A673 (cell line): ENCODE results near the gene SENP6. TPM values are rescaled to one million over a fixed set of nuclear protein-coding genes. Genes with fewer than 3 reads are reported as not detected.

Experiments used
- BruUV-seq: library from RNA; stranded (reverse); fragments of 400-500 nt; replicated peaks from 2 replicates; lab custom pipeline; 2021; lab: Mats Ljungman, UMichigan
- CTCF ChIA-PET: fragments of 300-600 bp; sonication (Branson Sonifier 250); formaldehyde crosslinking; loops from one replicate; lab custom pipeline; 2022; ENCODE audit warnings: antibody characterized with exemption; lab: Charles Lee
- POLR2A ChIA-PET: fragments of 300-600 bp; sonication (Branson Sonifier 250); formaldehyde crosslinking; loops from one replicate; lab custom pipeline; 2022; ENCODE audit warnings: antibody characterized with exemption; ENCODE audit not compliant: low non-redundant PET; lab: Charles Lee
- DNase-seq: peaks from one replicate; pipeline ENCODE4 v3.0.0-alpha.2; 2015; ENCODE audit warnings: low spot score
- H3K27ac ChIP-seq: fragments of 200-600 bp; sonication (generic); 2 replicates; pipeline ENCODE4 v1.5.1; 2016; ENCODE audit warnings: mixed run types, low read depth, mild to moderate bottlenecking, mixed read lengths, antibody characterized with exemption, low read length; ENCODE audit not compliant: poor library complexity, severe bottlenecking
- H3K27me3 ChIP-seq: fragments of 200-600 bp; sonication (generic); replicated peaks from 2 replicates; pipeline ENCODE4 v1.6.1; 2017; ENCODE audit warnings: mixed run types, low read depth, mild to moderate bottlenecking, mixed read lengths, antibody characterized with exemption, low read length; ENCODE audit not compliant: insufficient read depth, poor library complexity
- H3K36me3 ChIP-seq: fragments of 200-600 bp; sonication (generic); 2 replicates; pipeline ENCODE4 v1.6.1; 2016; ENCODE audit warnings: mixed run types, mild to moderate bottlenecking, mixed read lengths, antibody characterized with exemption, low read length; ENCODE audit not compliant: insufficient read depth, poor library complexity, severe bottlenecking
- H3K4me1 ChIP-seq: fragments of 200-600 bp; sonication (generic); 2 replicates; pipeline ENCODE4 v1.6.1; 2017; ENCODE audit warnings: mixed run types, mild to moderate bottlenecking, mixed read lengths, antibody characterized with exemption, low read length; ENCODE audit not compliant: insufficient read depth, poor library complexity, severe bottlenecking
- H3K4me3 ChIP-seq: fragments of 200-600 bp; sonication (generic); 2 replicates; pipeline ENCODE4 v1.5.1; 2016; ENCODE audit warnings: low read depth, mixed run types, mild to moderate bottlenecking, mixed read lengths, low read length; ENCODE audit not compliant: poor library complexity, severe bottlenecking
- H3K9me3 ChIP-seq: fragments of 200-600 bp; sonication (generic); 2 replicates; pipeline ENCODE4 v1.6.1; 2016; ENCODE audit warnings: mixed run types, low read depth, mild to moderate bottlenecking, mixed read lengths, antibody characterized with exemption, low read length; ENCODE audit not compliant: poor library complexity, severe bottlenecking
- CTCF ChIP-seq: fragments of 300-800, 200-600 bp; sonication (generic); conservative IDR thresholded peaks from 2 replicates; pipeline ENCODE4 v1.5.1; 2017; ENCODE audit warnings: low read depth, mild to moderate bottlenecking, antibody characterized with exemption, low read length, moderate library complexity, mixed read lengths
- EZH2 ChIP-seq: fragments of 200-600 bp; sonication (generic); IDR thresholded peaks from 2 replicates; pipeline ENCODE4 v1.6.1; 2017; ENCODE audit warnings: borderline replicate concordance, low read depth, mild to moderate bottlenecking, mixed read lengths, antibody characterized with exemption, low read length; ENCODE audit not compliant: poor library complexity, severe bottlenecking
- intact Hi-C: fragments of 100-400 bp; cut with micrococcal nuclease; formaldehyde crosslinking; loops from one replicate; pipeline ENCODE4 v1.10.0; 2022; ENCODE audit not compliant: unreplicated experiment
- total RNA-seq: library from RNA; stranded (reverse); gene quantifications from 2 replicates; pipeline ENCODE4 v1.2.3, GENCODE V29; 2021

SENP6 gene
- total RNA-seq, 1 experiment from 2014 or later: 92.7 TPM

- no peak overlapping the region for H3K27ac ChIP-seq
- no peaks in the 10 kb centered on the region for H3K9me3 ChIP-seq
- DNase-seq: no peak
- no TSS peak for BruUV-seq
- peaks cover 42% of the 10 kb centered on the region for H3K4me1 ChIP-seq
- intact Hi-C loops: no loop called here
- no peak overlapping the region for H3K4me3 ChIP-seq
- H3K27me3 ChIP-seq: no peaks in the 10 kb centered on the region
- CTCF ChIA-PET: no interaction called here
- TF ChIP-seq EZH2 (no peak), CTCF (no peak)
- POLR2A ChIA-PET: no interaction called here
- H3K36me3 ChIP-seq: no peaks in the 10 kb centered on the region
Measured at GRCh38 chr6:75609639-75610590, 8.2 kb downstream of the SENP6 start.

GRCh38 chr6:75611011-75611701 lies 9.5 kb downstream of the SENP6 start:
- POLR2A ChIA-PET: interaction anchor here (0.5 kb wide), 1 partner anchor 367 kb away, joined by 3 read pairs; the partner anchor contains the start of gene COX7A2
- H3K27me3 ChIP-seq: no peaks in the 10 kb centered on the region
- peaks cover 36% of the 10 kb centered on the region for H3K4me1 ChIP-seq
- H3K9me3 ChIP-seq: no peaks in the 10 kb centered on the region
- BruUV-seq: no TSS peak
- TF ChIP-seq EZH2 (no peak), CTCF (no peak)
- H3K4me3 ChIP-seq: no peak overlapping the region
- intact Hi-C loops: no loop called here
- no peaks in the 10 kb centered on the region for H3K36me3 ChIP-seq
- CTCF ChIA-PET: no interaction called here
- no peak for DNase-seq
- H3K27ac ChIP-seq: peak overlapping the region; percentile 15

- CTCF ChIA-PET: no interaction called here
- Histone ChIP-seq H3K4me3 (no peak overlapping the region), H3K36me3 (no peaks in the 10 kb centered on the region), H3K9me3 (no peaks in the 10 kb centered on the region), H3K27me3 (no peaks in the 10 kb centered on the region), H3K4me1 (peaks cover 36% of the 10 kb centered on the region), H3K27ac (no peak overlapping the region)
- POLR2A ChIA-PET: no interaction called here
- no peak for DNase-seq
- intact Hi-C loops: no loop called here
- TF ChIP-seq CTCF: no peak
- no peak for TF ChIP-seq EZH2
- no TSS peak for BruUV-seq
Measured at GRCh38 chr6:75611702-75612375, 10.2 kb downstream of the SENP6 start.
